Activated CD4-positive, alpha-beta T cell treated with anti-CD3 and anti-CD28 coated beads for 1 hour (primary cell): ENCODE measurements around the gene ITPKA.

Experiments
- DNase-seq: peaks from one replicate; pipeline ENCODE4 v3.0.0-alpha.2; 2020

Gene ITPKA

GRCh38 chr15:41511899-41512369 lies 18.3 kb downstream of the ITPKA start:
- no peak for DNase-seq

GRCh38 chr15:41512512-41512939 lies 18.9 kb downstream of the ITPKA start:
- DNase-seq = no peak

GRCh38 chr15:41512940-41513505 lies 19.3 kb downstream of the ITPKA start:
- DNase-seq = no peak

- no peak for DNase-seq
Measured at GRCh38 chr15:41513506-41514227, 20.0 kb downstream of the ITPKA start, which contains the start of gene LTK. LTK (minus strand) TSS chr15:41513827; CDS start chr15:41513709, 118 bp downstream.

- no peak for DNase-seq
Measured at GRCh38 chr15:41517895-41518449, 24.3 kb downstream of the ITPKA start.

- no peak for DNase-seq
Measured at GRCh38 chr15:41520636-41521035, 27.0 kb downstream of the ITPKA start.

- DNase-seq = no peak
Measured at GRCh38 chr15:41521614-41522013, 27.9 kb downstream of the ITPKA start.

GRCh38 chr15:41523097-41523496 lies 29.4 kb downstream of the ITPKA start:
- no peak for DNase-seq

- DNase-seq = no peak
Measured at GRCh38 chr15:41530363-41530956, 36.8 kb downstream of the ITPKA start.

- no peak for DNase-seq
Measured at GRCh38 chr15:41535544-41535943, 41.9 kb downstream of the ITPKA start.

GRCh38 chr15:41536866-41537265 lies 43.2 kb downstream of the ITPKA start:
- DNase-seq = no peak

- DNase-seq = no peak
Measured at GRCh38 chr15:41543521-41543870, 49.8 kb downstream of the ITPKA start.

GRCh38 chr15:41544650-41545015 lies 51.0 kb downstream of the ITPKA start:
- DNase-seq = no peak

GRCh38 chr15:41545218-41545617 lies 51.5 kb downstream of the ITPKA start:
- no peak for DNase-seq

GRCh38 chr15:41546851-41547786 lies 53.4 kb downstream of the ITPKA start:
- DNase-seq = no peak

- DNase-seq = no peak
Measured at GRCh38 chr15:41550066-41550775, 56.5 kb downstream of the ITPKA start.
